ENCODE data around the gene POLR3A.
"Not testable (repeated sequence)": the region's sequence is repeated elsewhere in the genome, so short reads cannot be mapped to it uniquely, and the experiment has no call there.

Gene POLR3A

GRCh38 chr10:78025685-78026364 is 3.5 kb downstream of the POLR3A start:
- FAIRE-seq (no peak), DNase-seq (ENCODE audit: low spot score) (no peak)

- no peak for FAIRE-seq
- no peak for DNase-seq (ENCODE audit: low spot score)
These were observed 5.6 kb downstream of the POLR3A start for GRCh38 chr10:78023741-78024140.

- FAIRE-seq = no peak
- DNase-seq (ENCODE audit: low spot score) = no peak
These were observed 8.1 kb downstream of the POLR3A start for GRCh38 chr10:78021201-78021600.

DNA sequence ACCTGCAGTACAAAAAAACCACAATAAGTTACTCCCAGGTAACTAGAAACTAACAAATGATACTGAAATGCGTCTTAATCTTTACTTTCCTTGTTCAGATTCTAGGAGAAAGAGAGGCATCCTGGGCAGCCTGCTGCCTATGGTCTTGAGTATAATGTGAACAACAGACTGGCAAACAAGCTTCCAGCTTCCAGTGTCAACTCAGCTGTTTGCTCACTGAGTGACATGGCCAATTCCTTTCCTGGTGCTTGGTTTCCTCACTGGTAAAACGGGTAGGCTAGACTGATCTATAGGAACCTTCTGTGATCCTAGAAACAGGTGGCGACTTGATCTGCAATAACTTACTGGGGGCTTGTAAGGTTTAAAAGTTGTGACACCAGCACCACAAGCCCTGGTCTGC is 10.1 kb downstream of the POLR3A start:
- DNase-seq (ENCODE audit: low spot score) (no peak), FAIRE-seq (no peak)

GRCh38 chr10:78017856-78018255 is 11.5 kb downstream of the POLR3A start:
- no peak for DNase-seq (ENCODE audit: low spot score)
- FAIRE-seq = no peak

DNA sequence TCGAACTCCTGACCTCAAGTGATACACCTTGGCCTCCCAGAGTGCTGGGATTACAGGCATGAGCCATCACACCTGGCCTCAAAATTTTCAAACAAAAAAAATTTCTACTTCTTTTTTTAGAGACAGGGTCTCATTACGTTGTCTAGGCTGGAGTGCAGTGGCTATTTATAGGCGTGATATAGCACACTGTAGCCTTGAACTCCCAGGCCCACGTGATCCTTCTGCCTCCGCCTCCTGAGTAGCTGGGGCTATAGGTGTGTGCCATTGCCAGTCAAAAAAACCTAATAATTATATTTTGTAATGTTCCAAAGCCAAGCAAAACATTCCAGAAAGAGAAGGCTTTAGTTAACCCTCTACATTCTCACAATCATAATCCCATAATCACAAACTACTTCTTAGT is 13.8 kb downstream of the POLR3A start:
- no peak for DNase-seq (ENCODE audit: low spot score)
- no peak for FAIRE-seq

DNA sequence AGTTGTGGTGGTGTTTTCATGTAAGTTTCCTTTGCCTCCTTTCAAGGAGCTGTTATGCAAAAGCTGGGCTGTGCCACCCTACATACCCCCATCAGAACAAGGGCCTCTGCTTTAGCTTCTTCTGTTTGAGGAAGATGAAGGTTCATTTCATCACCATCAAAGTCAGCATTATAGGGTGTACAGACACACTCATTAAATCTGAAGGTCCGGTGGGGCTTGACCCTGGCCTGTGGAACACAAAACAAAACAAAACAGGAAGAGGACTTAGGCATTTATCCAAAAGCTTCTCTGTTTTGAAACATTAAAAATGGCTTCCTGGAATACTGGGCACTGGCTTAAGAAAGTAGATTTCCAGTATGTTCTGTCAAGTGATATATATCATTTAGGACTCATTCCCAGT is 15.8 kb downstream of the POLR3A start:
- DNase-seq (ENCODE audit: low spot score) = no peak
- FAIRE-seq = no peak

DNA sequence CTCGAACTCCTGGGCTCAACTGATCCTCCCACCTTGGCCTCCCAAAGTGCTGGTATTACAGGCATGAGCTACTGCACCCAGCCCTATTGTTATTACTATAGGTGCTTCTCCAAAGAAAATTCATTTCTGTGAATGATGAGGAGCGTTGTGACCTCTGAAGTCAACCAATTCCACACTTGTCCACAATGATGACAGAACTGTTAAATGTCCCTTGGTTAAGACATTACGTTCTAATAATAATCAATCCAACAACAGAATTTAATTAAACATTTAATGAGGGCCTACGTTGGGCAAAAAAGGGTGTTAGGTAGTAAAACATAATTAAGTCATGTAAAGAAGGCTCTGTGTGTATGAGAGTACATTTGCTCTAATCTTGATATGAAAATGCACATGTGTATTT is 18.2 kb downstream of the POLR3A start:
- DNase-seq (ENCODE audit: low spot score) = no peak
- FAIRE-seq = no peak

- DNase-seq (ENCODE audit: low spot score) = no peak
- FAIRE-seq = no peak
These were observed 19.0 kb downstream of the POLR3A start for GRCh38 chr10:78010278-78010677.

- FAIRE-seq = no peak
- no peak for DNase-seq (ENCODE audit: low spot score)
These were observed 19.7 kb downstream of the POLR3A start for GRCh38 chr10:78009662-78010061.

- no peak for FAIRE-seq
- DNase-seq (ENCODE audit: low spot score) = no peak
These were observed 22.1 kb downstream of the POLR3A start for GRCh38 chr10:78007172-78007571.

DNA sequence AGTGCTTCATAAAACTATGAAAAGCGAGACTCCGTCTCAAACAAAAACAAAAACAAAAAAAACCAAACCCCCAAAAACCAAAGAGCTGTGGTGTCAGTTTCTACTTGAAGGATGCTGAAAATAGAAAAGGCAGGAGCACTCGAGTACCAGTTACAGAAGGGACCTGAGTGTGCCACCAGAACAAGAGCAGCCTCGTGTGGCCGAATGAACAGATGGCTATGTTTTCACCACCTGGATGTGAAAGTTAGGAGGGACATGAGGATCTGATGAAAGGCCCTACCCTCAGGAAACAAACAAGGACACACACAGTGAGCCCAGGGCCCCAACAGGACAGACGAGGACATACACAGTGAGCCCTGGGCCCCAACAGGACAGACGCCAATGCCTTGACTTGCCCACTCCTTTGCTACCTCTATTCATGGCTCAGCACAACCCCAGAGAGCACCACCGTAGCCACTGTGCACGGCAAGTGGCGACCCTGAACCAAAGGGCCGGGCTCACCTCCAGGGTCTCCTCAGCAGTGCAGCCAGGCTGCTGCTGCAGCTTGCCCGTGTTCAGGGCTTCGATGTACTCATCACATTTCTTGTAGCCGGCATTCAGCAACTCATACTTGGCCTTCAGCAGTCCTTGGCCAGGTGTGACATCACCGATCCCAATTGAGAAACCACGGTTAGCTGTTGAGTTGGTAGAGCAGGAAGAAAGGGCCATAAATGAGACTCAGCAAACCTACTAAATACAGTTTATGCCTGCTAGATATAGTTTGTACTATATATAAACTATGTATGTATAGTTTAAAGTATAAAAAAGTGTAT is 24.9 kb downstream of the POLR3A start:
- no peak for FAIRE-seq
- no peak for DNase-seq (ENCODE audit: low spot score)

GRCh38 chr10:78002541-78003288 is 26.6 kb downstream of the POLR3A start:
- FAIRE-seq (no peak), DNase-seq (ENCODE audit: low spot score) (no peak)

DNA sequence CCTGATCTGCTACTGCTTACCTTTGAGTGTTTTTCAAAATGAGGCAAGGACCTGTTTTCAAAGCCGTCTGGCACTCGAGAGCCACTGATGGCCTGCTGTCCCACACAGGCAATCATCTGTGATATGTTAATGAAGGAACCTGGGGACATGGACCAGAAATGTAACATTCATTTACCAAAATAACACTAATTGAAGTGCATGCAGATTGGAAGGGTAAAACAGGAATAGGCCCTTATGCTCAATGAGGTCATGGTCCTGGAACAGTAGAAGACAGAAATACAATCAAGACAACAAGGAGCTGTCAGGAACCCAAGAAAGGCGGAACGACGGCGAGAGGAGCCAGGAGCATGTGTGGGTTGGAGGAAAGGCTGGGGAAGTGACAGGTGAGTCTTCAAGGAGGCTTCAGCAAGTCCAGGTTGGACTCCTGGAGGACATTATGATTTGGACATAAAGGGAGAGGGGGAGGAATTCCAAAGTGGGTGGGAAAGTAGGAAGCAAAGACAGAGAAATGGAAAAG is 28.3 kb downstream of the POLR3A start:
- no peak for FAIRE-seq

GRCh38 chr10:78000206-78000605 is 29.1 kb downstream of the POLR3A start:
- no peak for FAIRE-seq
- DNase-seq (ENCODE audit: low spot score) = no peak

More for the DNA sequence above, 28.3 kb downstream of the POLR3A start:
- DNase-seq (ENCODE audit: low spot score) = no peak

GRCh38 chr10:77998780-77999179 is 30.5 kb downstream of the POLR3A start:
- DNase-seq (ENCODE audit: low spot score); FAIRE-seq: not testable (repeated sequence)

DNA sequence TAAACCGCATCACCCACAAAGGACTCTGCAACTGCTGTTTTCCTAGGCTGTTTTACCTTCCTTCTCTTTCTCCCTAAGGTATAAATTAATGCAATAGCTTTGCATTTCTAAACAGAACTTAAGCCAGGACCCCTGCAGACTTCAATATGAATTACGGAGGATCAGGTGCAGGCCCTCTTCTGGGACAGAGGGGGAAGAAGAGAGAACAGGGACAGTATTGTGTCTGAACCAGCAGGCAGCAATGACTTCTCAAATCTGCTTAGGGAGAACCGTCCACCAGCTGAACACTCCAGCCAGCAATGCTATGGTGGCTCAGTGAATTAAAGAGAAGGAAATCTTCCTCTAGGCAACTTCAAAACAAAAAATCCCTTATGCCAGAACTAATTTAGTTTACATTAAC is 35.7 kb downstream of the POLR3A start:
- FAIRE-seq = no peak

DNA sequence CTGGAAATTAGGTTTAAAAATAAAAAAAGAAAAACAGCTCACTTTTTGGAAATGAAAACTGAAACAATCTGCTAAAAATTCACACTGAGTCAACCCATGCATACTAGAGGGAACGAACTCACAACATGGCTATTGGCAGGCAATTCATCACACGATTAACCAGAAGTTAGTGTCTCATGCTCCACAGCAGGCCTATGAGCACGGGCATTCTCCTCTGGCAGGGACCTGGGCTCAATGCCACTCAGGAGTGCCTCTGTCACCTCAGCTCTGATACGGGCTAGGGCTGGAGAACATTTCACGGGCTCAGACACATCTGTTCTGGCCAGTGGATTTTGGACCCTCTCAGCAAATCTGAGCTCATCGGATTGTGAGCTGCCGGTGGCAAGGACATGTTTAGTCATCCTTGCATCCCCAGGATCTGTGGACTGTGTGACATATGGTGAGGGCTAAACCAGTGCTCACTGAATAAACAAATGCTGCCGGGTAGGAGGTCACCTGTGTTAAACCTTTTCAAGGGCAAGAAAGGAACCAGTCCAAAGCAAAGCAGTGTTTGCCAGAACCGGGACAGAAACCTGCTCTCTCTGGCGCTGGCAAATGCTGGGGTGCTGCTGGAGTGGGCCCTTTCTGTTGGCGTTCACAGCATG is 40.1 kb downstream of the POLR3A start:
- FAIRE-seq = no peak
- DNase-seq (ENCODE audit: low spot score) = no peak

More for the DNA sequence above, 35.7 kb downstream of the POLR3A start:
- DNase-seq (ENCODE audit: low spot score) = no peak

DNA sequence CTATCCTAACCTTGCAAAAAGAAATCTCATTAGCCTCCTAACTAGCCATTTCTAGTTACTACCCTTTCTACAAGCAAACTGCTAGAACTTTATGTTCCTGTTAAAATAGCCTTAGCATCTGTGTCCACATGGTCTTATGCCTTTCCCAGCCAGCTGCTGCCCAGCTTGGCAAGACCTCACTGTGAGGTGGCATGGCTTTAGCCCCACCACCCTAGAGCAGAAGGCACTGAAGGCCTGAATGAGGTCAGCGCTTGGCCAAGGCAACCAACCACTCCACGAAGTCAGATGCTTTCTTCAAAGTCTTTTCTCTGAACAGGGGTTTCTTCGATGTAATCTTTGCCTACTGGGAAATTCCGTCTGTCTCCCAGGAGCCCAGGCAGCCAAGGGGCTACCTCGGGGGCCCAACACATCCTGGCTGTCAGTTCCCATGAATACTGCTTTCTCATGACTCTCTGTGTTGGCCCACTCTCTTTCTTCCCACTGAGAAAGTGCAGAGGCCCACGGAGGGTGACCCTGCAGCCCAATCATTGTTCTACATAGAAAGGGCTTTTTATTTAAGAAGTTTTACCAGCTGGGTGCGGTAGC is 41.6 kb downstream of the POLR3A start:
- no peak for DNase-seq (ENCODE audit: low spot score)
- no peak for FAIRE-seq

DNA sequence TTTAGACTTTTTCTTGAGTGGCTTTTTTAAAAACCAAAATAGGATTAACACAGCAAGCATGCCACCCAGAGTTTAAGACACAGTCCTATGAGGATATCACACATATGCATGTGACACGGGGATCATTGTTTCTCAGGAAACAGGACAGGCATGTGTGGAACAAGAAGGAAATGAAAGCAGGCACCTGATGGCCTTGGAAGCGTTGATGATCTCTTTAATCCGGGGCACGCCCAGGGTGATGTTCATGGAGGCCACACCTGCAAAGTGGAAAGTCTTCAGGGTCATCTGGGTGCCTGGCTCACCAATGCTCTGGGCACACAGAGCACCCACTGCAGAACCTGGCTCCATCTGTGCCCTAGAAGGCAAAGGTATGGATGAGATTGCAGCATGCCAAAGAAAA is 44.3 kb downstream of the POLR3A start:
- FAIRE-seq = no peak
- DNase-seq (ENCODE audit: low spot score) = no peak
